NCI-H187 treated with DMSO at 0.1 percent for 48 hours (cell line): ENCODE data around the gene SND1.

ENCODE experiments used
- DNase-seq: peaks from one replicate; lab custom pipeline; 2025; lab: John Stamatoyannopoulos, UW

SND1 gene

DNA sequence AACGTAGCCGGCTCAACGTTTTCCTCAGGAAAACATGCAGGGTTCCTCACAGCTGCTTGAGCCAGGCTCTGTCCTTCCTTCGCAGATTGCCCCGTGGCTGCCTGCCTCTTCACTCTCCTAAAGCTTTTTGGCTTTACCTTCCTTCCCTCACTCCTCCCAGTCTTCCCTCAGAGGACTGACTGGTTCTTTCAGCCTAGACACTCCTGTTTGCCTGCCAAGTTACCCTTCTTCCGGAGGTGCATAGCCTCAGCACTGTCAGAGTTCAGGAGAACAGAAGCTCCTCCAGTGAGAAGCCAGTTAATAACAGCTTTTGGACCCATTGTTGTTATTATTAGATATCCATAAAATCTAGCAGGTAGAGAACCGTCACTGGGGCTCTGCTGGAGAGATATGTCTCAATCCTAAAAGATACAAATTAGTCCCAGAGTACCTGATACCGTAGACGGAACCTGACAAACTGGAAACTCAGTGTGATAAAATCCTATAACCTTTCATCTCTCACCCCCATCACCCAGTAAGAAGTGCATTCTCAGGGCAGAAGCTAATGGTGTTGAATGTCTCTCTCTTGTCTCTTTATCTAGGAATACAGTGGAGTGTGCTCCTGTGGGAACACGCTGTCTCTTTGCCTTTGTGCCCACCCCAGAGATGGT lies 79.6 kb downstream of the SND1 start:
- DNase-seq = no peak

- no peak for DNase-seq
Measured at GRCh38 chr7:127732306-127732705, 80.3 kb downstream of the SND1 start.

DNA sequence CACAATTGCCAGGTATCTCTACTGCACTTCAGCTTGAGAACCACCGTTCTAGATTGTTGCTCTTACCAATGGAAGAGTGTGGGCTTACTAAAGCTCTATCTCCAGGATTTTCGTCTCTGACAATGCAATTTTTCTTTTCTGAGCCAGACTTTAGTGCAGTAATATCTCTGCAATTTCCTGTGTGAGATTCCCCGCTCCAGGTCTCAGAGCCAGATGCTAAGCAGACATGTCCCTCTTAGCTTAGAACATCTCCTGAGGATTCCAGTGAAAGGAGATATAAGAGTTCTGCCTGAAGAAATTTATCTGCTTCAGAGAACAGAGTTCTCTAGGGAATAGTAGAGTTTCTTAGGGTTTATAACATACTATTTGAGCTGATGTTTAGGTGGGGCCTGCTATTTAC lies 82.0 kb downstream of the SND1 start:
- DNase-seq = no peak

DNA sequence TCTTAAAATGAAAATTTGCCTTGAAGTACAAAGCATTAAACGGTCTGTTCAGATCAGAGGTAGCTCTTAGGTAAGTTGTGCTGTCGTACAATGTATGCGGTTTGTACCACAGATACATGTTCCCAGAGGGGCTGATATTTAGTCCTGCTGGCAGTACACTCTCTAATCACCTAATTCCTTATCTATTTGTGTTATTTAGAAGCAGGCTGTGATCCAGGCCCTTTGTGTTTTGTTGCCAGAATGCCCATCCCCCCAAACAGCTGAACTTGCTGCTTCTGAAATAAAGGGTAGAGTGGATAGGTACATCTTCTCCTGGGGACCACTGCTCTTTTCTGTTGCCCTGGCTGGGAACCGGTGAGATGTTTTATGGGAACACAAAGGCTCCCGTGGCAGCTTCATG lies 84.5 kb downstream of the SND1 start:
- no peak for DNase-seq

DNA sequence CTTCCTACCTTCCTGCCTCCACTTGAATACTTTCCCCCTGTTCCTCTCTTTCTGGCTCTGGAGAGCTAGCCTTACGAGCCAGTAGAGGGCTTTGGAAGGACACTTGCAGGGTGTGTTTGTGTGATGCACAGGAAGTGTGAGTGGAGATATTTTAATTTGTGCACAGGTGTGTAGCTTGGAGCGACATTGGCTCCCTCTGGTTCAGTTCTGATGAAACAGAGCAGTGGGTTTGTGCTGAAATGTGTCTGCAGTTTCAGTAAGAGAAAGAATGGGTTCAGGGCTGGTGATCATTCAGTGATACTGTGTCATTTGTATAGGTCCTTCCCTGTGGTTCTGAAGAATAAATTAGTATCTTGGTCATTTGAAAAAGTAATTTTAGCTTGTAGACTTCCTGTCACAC lies 86.9 kb downstream of the SND1 start:
- DNase-seq = no peak

DNA sequence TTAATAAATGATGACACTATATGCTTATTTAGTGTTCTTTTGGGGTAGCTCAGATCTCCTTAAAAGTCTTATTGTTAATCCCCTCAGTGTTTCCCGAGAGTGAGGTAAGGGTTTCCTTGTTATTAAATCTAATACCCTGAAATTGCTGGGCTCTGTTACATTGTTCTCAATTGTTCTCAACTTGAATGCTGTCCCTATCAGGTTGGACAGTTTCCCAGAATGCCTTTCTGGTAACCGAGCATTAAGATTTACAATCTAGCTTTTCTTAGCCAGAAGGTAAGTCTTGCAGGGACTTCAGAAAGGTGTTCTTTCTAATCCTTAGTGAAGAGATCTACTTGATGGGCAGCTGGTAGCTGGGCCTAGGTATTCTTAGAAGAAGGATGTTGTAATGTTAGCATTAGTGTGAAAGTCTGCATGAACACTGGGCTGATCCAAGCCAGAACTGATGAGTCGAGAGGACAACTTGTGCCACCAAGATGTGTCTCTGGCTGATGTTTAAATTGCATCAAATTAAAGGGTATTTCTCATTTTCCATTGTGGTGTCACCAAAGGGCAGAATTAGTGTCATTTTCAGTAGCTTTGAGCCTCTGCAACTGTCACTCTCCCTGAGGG lies 89.9 kb downstream of the SND1 start:
- no peak for DNase-seq

DNA sequence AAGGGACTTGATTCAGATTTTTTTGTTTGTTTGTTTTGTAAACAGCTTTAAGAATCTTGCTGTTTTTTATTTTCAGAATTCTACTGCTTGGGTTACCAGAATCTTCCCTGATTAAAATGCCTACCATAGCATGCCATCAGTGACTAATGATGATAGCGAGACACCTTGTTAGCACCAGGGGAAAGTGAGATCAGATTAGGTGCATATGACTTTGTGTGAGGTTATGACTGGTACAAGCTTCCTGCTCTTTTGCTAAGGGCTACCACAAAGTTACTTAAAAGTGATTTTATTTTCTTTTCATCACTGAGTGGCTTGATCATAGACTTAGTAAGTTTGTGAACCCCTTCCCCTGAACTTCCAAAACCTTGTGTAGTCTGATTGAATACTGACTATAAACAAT lies 93.5 kb downstream of the SND1 start:
- DNase-seq = no peak

DNA sequence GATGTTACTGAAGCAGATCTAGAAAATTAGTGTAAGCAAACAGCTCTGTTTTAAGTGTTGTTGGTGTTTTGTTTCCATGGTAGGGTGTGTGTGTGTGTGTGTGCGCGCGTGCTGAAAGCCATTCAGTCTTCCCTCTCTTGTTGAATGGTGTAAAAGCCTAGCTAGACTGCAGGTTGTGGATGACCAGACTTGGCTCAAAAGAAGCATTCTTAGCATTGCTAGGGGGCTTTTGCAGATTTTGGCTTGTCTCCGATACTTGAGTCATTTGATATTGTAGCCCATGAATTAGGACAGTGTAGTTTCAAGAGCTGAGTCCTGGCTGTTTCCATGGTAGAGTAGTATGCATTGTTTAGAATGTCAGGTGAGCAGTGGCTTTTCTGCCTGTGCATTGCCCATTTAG lies 99.1 kb downstream of the SND1 start:
- DNase-seq = peak; percentile 3

- DNase-seq = peak; percentile 79
Measured at GRCh38 chr7:127751490-127752448, 99.8 kb downstream of the SND1 start.

- DNase-seq = no peak
Measured at GRCh38 chr7:127752829-127753228, 100.8 kb downstream of the SND1 start.

DNA sequence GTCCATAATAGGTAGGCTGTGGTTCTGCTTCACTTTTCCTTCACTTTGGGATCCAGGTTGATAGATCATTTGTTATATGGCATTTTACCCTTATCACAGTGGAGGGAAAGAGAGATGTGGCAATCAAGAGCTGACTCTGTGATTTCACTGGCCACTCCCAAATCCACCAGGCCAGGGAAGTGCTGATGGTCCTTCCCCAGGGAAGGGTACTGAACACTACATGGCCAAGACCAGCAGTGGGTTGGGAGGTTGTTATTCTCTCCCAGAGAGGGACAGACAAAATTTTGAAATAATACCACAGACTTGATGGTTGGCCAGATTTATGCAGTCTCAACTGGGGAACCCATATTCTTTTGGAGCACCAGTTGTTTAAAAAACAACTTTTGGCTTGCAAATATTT lies 102.5 kb downstream of the SND1 start:
- DNase-seq = no peak

DNA sequence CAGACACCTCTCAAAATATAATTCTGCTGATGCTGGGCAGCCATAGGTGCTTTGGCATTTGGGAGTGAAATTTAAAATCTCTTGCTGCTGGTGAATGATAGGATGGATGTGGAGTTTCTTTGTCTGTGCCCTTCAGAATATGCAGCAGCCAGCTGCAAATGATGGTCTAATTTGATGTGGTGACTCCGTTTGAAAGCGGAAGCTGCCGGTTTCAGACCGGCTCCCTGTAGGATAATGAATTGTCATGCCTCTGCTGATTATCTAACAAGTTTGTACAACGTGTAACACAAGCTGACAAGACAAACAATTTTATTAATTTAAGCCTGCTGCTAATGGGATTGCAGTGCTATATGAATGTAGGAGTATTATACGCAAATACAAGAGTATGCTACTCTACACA lies 103.5 kb downstream of the SND1 start:
- DNase-seq = no peak

DNA sequence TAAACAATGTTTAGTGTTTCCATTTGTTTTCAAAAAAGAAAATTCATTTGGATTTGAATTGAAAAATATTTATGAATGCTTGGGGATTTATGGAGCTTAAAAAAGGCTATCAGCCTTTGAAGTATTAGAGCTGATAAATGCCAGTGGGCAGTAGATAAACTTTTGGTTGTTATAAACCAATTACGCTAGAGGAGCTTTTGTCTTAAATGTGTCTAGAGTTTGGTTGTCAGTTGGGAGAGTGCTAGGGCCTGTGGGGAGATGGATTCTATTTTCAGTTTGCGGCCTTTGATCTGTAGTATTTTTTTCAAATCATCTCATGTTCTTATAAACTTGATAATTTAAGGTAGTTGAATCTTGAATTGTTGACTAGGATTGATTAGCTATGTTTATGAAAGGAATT lies 104.0 kb downstream of the SND1 start:
- no peak for DNase-seq

GRCh38 chr7:127758105-127758504 lies 106.1 kb downstream of the SND1 start:
- no peak for DNase-seq

- DNase-seq = no peak
Measured at GRCh38 chr7:127758845-127759244, 106.9 kb downstream of the SND1 start.

DNA sequence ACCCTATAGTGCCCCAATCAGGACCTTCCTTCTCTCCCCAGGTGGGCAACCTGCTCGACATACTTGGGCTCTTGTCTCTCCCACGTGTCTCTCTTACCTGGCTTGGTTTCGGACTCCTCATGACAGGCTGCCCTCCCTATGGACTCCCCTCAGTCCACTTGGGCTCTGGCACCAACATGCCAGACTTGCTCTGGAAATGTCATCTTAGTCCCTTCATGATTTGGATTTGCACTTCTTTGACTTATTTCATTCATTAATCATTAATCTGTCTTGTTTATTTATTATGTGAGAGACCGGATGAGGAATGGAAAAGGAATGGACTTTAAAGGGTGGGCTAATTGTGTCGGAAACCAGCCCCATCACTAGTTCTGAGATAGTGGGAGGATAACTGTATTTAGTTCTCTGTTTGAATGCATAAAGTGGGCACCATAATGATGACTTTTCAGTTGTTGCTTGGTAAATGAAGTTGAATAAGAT lies 108.0 kb downstream of the SND1 start:
- DNase-seq = no peak

GRCh38 chr7:127760436-127761031 lies 108.5 kb downstream of the SND1 start:
- DNase-seq = no peak

DNA sequence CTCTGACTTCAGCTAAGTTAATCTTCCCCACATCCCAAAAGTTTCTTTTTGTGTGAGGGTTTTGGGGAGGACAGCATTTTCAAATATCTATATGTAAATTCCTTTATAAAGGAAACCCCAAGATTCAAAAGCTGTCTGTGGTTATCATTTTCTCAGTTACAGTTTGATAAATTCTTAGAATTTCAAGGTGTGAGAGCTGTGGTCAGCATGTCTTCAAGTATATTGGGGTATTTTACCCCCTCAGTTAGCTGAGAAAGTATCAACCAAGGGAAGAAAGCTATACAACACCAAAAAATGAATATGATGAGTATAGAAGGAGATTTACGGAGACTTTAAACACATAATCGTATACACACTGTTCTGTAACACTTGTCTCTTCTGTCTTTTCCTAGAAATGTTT lies 109.2 kb downstream of the SND1 start:
- no peak for DNase-seq

GRCh38 chr7:127764681-127765080 lies 112.7 kb downstream of the SND1 start:
- DNase-seq = no peak

- DNase-seq = no peak
Measured at GRCh38 chr7:127765150-127765549, 113.2 kb downstream of the SND1 start.

- DNase-seq = no peak
Measured at GRCh38 chr7:127766831-127767459, 115.0 kb downstream of the SND1 start.

DNA sequence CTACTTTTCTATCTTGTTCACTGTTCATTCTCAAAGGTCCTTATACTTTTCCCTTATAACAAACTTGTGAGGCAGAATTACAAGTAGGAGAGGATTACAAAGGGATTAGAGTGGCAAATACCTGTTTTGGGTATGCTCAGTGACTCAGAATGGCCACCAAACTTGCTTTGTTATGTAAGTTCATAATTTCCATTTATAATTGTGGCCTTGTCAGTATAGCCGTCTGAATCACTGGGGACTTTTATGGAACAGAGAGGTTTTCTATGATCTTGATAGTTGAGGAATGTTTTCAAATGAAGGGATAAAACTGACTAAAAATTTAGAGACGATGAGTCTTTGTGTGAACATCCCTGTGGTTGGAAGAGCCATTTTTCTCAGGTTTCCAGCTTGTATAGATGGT lies 116.2 kb downstream of the SND1 start:
- no peak for DNase-seq
